ENCODE results near the gene IL37.

The IL37 gene

DNA sequence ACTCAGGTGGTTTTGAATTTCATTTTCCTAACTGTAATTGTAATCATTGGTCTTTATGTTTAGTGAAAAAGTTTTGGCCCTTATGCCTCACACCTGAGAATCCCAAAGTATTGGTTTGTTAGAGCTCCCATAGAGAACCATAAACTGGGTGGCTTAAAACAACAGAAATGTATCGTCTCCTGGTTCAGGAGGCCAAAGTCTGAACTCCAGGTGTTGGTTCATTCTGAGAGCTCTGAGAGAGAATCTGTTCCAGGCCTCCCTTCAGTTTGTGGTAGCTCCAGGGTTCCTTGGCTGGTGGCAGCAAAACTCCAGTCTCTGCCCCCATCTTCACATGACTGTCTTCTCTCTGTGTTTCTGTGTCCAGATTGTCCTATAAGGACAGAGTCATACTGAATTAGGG, 11.0 kb downstream of the IL37 start:
- no peaks in the 10 kb centered on the region for H3K4me1 ChIP-seq (ENCODE audit: control insufficient read depth, low read depth, low read length)
- H3K4me2 ChIP-seq (ENCODE audit: low read length) = no peak overlapping the region
- WGBS (ENCODE audit: extremely low coverage, insufficient coverage, low lambda C conversion rate) = no CpG with 5 or more reads among the region's 1 CpG
- H3K36me3 ChIP-seq (ENCODE audit: control insufficient read depth, insufficient read depth, low read length) = no peaks in the 10 kb centered on the region
- H2AK5ac ChIP-seq (ENCODE audit: low read length) = no peak overlapping the region
- no peak for DNase-seq
- H4K8ac ChIP-seq (ENCODE audit: low read depth, low read length) = no peak overlapping the region
- H2BK5ac ChIP-seq (ENCODE audit: low read length) = no peak overlapping the region
- H2BK120ac ChIP-seq (ENCODE audit: low read depth, low read length) = no peak overlapping the region
- H3K56ac ChIP-seq (ENCODE audit: low read length) = no peak overlapping the region
- H3K9ac ChIP-seq (ENCODE audit: low read length) = no peak overlapping the region
- H2BK15ac ChIP-seq (replicated peaks; ENCODE audit: low read depth) = no peak overlapping the region
- no peak overlapping the region for H3K4ac ChIP-seq (ENCODE audit: low read depth, low read length)
- no peak overlapping the region for H3K23ac ChIP-seq (ENCODE audit: low read length)
- no peak overlapping the region for H3K27ac ChIP-seq (ENCODE audit: low read depth, low read length)
- H3K18ac ChIP-seq (ENCODE audit: low read length) = no peak overlapping the region
- no peaks in the 10 kb centered on the region for H3K79me2 ChIP-seq (ENCODE audit: control insufficient read depth, insufficient read depth, low read length)
- no peaks in the 10 kb centered on the region for H3K27me3 ChIP-seq (ENCODE audit: insufficient read depth, low read length, poor library complexity)
- no peak overlapping the region for H4K5ac ChIP-seq (ENCODE audit: low read length)
- H3K79me1 ChIP-seq (ENCODE audit: low read length) = no peaks in the 10 kb centered on the region
- no peak overlapping the region for H3K4me3 ChIP-seq (ENCODE audit: low read length)

DNA sequence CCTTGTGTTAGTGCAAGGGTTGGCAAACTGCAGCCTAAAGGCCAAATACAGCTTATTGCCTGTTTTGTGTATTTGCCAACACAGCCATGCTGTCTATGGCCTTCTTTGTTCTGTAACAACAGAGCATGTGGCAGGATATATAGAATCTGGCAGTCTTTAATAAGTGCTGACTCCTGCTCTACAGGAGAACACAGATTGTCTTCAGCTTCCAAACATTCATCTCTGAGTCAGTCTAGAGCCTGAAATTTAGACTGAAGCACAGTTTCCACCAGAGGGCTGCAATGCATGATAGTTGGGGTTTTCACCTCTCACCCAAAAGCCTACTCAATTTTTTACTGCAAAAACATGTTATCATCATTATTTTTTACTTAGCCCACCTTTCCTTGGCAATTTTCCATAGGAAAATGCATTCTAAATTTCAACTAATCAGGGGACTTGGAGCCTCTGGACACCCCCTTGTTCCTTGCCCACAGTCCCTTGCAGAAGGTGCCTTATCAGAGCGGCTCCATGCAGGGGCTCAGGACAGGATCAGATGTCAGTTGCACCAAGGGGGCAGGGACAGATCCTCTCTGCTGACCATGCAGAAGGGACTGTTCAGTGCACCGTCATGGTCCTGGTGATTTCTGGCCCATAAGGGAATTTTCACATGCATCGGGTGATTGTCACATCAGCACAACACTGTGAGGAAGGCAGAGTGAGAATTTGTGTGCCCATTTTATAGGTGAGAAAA, 12.4 kb downstream of the IL37 start:
- Histone ChIP-seq H3K79me1 (ENCODE audit: low read length) (no peaks in the 10 kb centered on the region), H2BK120ac (ENCODE audit: low read depth, low read length) (no peak overlapping the region), H3K27me3 (ENCODE audit: insufficient read depth, low read length, poor library complexity) (no peaks in the 10 kb centered on the region), H3K4me1 (ENCODE audit: control insufficient read depth, low read depth, low read length) (no peaks in the 10 kb centered on the region), H4K8ac (ENCODE audit: low read depth, low read length) (no peak overlapping the region), H3K9ac (ENCODE audit: low read length) (no peak overlapping the region), H3K36me3 (ENCODE audit: control insufficient read depth, insufficient read depth, low read length) (no peaks in the 10 kb centered on the region), H4K5ac (ENCODE audit: low read length) (no peak overlapping the region), H3K4me3 (ENCODE audit: low read length) (no peak overlapping the region), H2BK15ac (replicated peaks; ENCODE audit: low read depth) (no peak overlapping the region), H3K79me2 (ENCODE audit: control insufficient read depth, insufficient read depth, low read length) (no peaks in the 10 kb centered on the region), H3K56ac (ENCODE audit: low read length) (no peak overlapping the region), H2BK5ac (ENCODE audit: low read length) (no peak overlapping the region), H3K4me2 (ENCODE audit: low read length) (no peak overlapping the region), H3K4ac (ENCODE audit: low read depth, low read length) (no peak overlapping the region), H3K27ac (ENCODE audit: low read depth, low read length) (no peak overlapping the region), H3K18ac (ENCODE audit: low read length) (no peak overlapping the region), H3K23ac (ENCODE audit: low read length) (no peak overlapping the region), H2AK5ac (ENCODE audit: low read length) (no peak overlapping the region)
- no CpG with 5 or more reads among the region's 3 CpGs for WGBS (ENCODE audit: extremely low coverage, insufficient coverage, low lambda C conversion rate)
- no peak for DNase-seq

DNA sequence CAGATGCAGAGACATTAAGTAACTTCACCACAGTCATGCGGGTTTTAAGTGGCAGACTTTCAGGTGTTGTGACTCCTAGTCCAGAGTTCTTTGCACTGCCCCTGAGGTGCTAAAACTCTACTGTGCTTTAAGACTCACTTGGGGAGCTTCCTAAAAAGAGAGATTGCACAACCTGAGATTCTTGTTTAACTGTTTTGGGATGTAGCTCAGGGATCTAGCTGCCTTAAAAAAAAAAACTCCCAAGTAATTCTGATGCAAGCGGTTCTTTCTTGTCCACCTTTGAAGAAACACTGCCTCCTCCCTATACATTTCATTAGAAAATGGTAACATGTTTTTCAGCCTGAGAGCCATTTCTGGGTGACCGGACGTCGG, 13.0 kb downstream of the IL37 start:
- H3K4me2 ChIP-seq (ENCODE audit: low read length) = no peak overlapping the region
- H3K4me3 ChIP-seq (ENCODE audit: low read length) = no peak overlapping the region
- H3K9ac ChIP-seq (ENCODE audit: low read length) = no peak overlapping the region
- no peaks in the 10 kb centered on the region for H3K36me3 ChIP-seq (ENCODE audit: control insufficient read depth, insufficient read depth, low read length)
- H3K27ac ChIP-seq (ENCODE audit: low read depth, low read length) = no peak overlapping the region
- no peak overlapping the region for H3K4ac ChIP-seq (ENCODE audit: low read depth, low read length)
- no peaks in the 10 kb centered on the region for H3K4me1 ChIP-seq (ENCODE audit: control insufficient read depth, low read depth, low read length)
- H3K27me3 ChIP-seq (ENCODE audit: insufficient read depth, low read length, poor library complexity) = no peaks in the 10 kb centered on the region
- H3K18ac ChIP-seq (ENCODE audit: low read length) = no peak overlapping the region
- H2AK5ac ChIP-seq (ENCODE audit: low read length) = no peak overlapping the region
- no peak overlapping the region for H2BK5ac ChIP-seq (ENCODE audit: low read length)
- no peak overlapping the region for H3K23ac ChIP-seq (ENCODE audit: low read length)
- H3K79me2 ChIP-seq (ENCODE audit: control insufficient read depth, insufficient read depth, low read length) = no peaks in the 10 kb centered on the region
- DNase-seq = no peak
- no peak overlapping the region for H4K8ac ChIP-seq (ENCODE audit: low read depth, low read length)
- no peak overlapping the region for H4K5ac ChIP-seq (ENCODE audit: low read length)
- no peak overlapping the region for H3K56ac ChIP-seq (ENCODE audit: low read length)
- WGBS (ENCODE audit: extremely low coverage, insufficient coverage, low lambda C conversion rate) = no CpG with 5 or more reads among the region's 5 CpGs
- H2BK120ac ChIP-seq (ENCODE audit: low read depth, low read length) = no peak overlapping the region
- H3K79me1 ChIP-seq (ENCODE audit: low read length) = no peaks in the 10 kb centered on the region
- no peak overlapping the region for H2BK15ac ChIP-seq (replicated peaks; ENCODE audit: low read depth)

DNA sequence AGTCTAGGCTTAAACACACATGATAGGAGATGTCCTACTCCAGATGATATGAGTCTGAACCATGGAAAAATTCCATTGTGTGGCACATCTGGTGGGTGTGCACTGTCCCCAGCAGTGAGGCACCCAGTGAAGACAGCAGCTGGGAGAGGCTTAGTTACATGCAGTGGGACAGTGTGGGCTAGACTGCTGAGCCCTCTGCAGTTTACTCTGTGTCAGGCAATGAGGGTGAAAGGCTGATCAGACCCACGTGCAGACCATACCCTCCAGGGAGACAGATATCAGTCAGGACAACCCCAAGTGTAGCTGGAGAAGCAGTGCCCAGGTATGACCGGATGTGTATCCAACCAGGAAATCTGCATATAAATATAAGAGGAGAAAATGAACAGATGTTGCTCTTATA, 13.4 kb downstream of the IL37 start:
- no peak overlapping the region for H3K9ac ChIP-seq (ENCODE audit: low read length)
- H3K79me2 ChIP-seq (ENCODE audit: control insufficient read depth, insufficient read depth, low read length) = no peaks in the 10 kb centered on the region
- no peak overlapping the region for H3K27ac ChIP-seq (ENCODE audit: low read depth, low read length)
- no peaks in the 10 kb centered on the region for H3K79me1 ChIP-seq (ENCODE audit: low read length)
- no peak overlapping the region for H2BK120ac ChIP-seq (ENCODE audit: low read depth, low read length)
- no peak overlapping the region for H3K23ac ChIP-seq (ENCODE audit: low read length)
- no peaks in the 10 kb centered on the region for H3K27me3 ChIP-seq (ENCODE audit: insufficient read depth, low read length, poor library complexity)
- no peak overlapping the region for H3K4ac ChIP-seq (ENCODE audit: low read depth, low read length)
- H3K36me3 ChIP-seq (ENCODE audit: control insufficient read depth, insufficient read depth, low read length) = no peaks in the 10 kb centered on the region
- no peak overlapping the region for H4K5ac ChIP-seq (ENCODE audit: low read length)
- H3K18ac ChIP-seq (ENCODE audit: low read length) = no peak overlapping the region
- H3K4me2 ChIP-seq (ENCODE audit: low read length) = no peak overlapping the region
- no peak overlapping the region for H4K8ac ChIP-seq (ENCODE audit: low read depth, low read length)
- no CpG with 5 or more reads among the region's 2 CpGs for WGBS (ENCODE audit: extremely low coverage, insufficient coverage, low lambda C conversion rate)
- H2BK5ac ChIP-seq (ENCODE audit: low read length) = no peak overlapping the region
- H3K4me1 ChIP-seq (ENCODE audit: control insufficient read depth, low read depth, low read length) = no peaks in the 10 kb centered on the region
- H2BK15ac ChIP-seq (replicated peaks; ENCODE audit: low read depth) = no peak overlapping the region
- no peak overlapping the region for H3K56ac ChIP-seq (ENCODE audit: low read length)
- H3K4me3 ChIP-seq (ENCODE audit: low read length) = no peak overlapping the region
- no peak for DNase-seq
- H2AK5ac ChIP-seq (ENCODE audit: low read length) = no peak overlapping the region

DNA sequence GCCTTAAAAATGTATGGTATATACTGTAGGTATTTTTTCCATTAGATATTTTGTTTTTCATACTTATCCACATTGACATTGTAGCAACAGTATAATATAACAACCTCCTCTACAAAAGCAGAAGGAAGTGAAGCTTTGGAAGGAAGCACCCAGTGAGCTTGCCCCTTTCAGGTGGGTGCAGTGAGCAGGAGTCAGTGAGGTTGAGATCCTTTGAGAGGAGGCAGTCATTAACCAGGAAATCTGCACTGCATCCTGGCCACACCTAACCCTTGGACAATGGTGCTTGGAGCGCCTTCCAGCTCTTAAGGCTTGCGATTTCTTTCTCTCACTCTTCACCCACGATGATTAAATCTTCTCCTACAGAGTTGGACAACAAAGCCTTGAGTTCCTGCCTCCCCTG, 13.9 kb downstream of the IL37 start:
- Histone ChIP-seq H3K79me1 (ENCODE audit: low read length) (no peaks in the 10 kb centered on the region), H3K36me3 (ENCODE audit: control insufficient read depth, insufficient read depth, low read length) (no peaks in the 10 kb centered on the region), H3K18ac (ENCODE audit: low read length) (no peak overlapping the region), H3K4me2 (ENCODE audit: low read length) (no peak overlapping the region), H3K23ac (ENCODE audit: low read length) (no peak overlapping the region), H3K27me3 (ENCODE audit: insufficient read depth, low read length, poor library complexity) (no peaks in the 10 kb centered on the region), H3K4ac (ENCODE audit: low read depth, low read length) (no peak overlapping the region), H2BK120ac (ENCODE audit: low read depth, low read length) (no peak overlapping the region), H3K9ac (ENCODE audit: low read length) (no peak overlapping the region), H2BK5ac (ENCODE audit: low read length) (no peak overlapping the region), H3K79me2 (ENCODE audit: control insufficient read depth, insufficient read depth, low read length) (no peaks in the 10 kb centered on the region), H2BK15ac (replicated peaks; ENCODE audit: low read depth) (no peak overlapping the region), H3K4me1 (ENCODE audit: control insufficient read depth, low read depth, low read length) (no peaks in the 10 kb centered on the region), H3K56ac (ENCODE audit: low read length) (no peak overlapping the region), H3K27ac (ENCODE audit: low read depth, low read length) (no peak overlapping the region), H2AK5ac (ENCODE audit: low read length) (no peak overlapping the region), H4K5ac (ENCODE audit: low read length) (no peak overlapping the region), H3K4me3 (ENCODE audit: low read length) (no peak overlapping the region), H4K8ac (ENCODE audit: low read depth, low read length) (no peak overlapping the region)
- no CpG with 5 or more reads among the region's 3 CpGs for WGBS (ENCODE audit: extremely low coverage, insufficient coverage, low lambda C conversion rate)
- DNase-seq = no peak

DNA sequence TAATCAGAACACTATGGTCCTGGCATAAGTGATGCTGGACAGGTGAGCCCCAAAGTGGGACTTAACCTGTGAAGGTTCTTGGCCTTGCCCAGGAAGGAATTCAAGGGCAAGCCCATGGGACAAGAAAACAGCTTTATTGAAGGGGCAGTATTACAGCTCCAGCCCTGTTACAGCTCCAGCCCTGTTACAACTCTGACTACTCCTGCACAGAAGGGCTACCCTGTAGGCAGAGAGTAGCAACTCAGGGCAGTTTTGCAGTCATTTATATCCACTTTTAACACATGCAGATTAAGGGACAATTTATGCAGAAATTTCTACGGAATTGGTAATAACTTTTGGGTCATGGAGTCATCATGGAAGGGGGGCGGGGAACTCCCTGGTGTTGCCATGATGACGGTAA, 15.7 kb downstream of the IL37 start:
- Histone ChIP-seq H4K5ac (ENCODE audit: low read length) (no peak overlapping the region), H3K27ac (ENCODE audit: low read depth, low read length) (no peak overlapping the region), H2AK5ac (ENCODE audit: low read length) (no peak overlapping the region), H2BK5ac (ENCODE audit: low read length) (no peak overlapping the region), H2BK120ac (ENCODE audit: low read depth, low read length) (no peak overlapping the region), H3K4me1 (ENCODE audit: control insufficient read depth, low read depth, low read length) (no peaks in the 10 kb centered on the region), H3K79me1 (ENCODE audit: low read length) (no peaks in the 10 kb centered on the region), H3K4ac (ENCODE audit: low read depth, low read length) (no peak overlapping the region), H3K18ac (ENCODE audit: low read length) (no peak overlapping the region), H3K23ac (ENCODE audit: low read length) (no peak overlapping the region), H3K4me3 (ENCODE audit: low read length) (no peak overlapping the region), H3K79me2 (ENCODE audit: control insufficient read depth, insufficient read depth, low read length) (no peaks in the 10 kb centered on the region), H2BK15ac (replicated peaks; ENCODE audit: low read depth) (no peak overlapping the region), H3K56ac (ENCODE audit: low read length) (no peak overlapping the region), H3K4me2 (ENCODE audit: low read length) (no peak overlapping the region), H3K36me3 (ENCODE audit: control insufficient read depth, insufficient read depth, low read length) (no peaks in the 10 kb centered on the region), H3K27me3 (ENCODE audit: insufficient read depth, low read length, poor library complexity) (no peaks in the 10 kb centered on the region), H4K8ac (ENCODE audit: low read depth, low read length) (no peak overlapping the region), H3K9ac (ENCODE audit: low read length) (no peak overlapping the region)
- DNase-seq = no peak
- WGBS (ENCODE audit: extremely low coverage, insufficient coverage, low lambda C conversion rate) = no CpG with 5 or more reads among the region's 3 CpGs

Measured in mesendoderm (in vitro differentiated cells).